AG04449 (cell line): ENCODE measurements around the gene SORCS1.

ENCODE experiments used
- CTCF ChIA-PET: fragments of 350-600 bp; formaldehyde crosslinking; extraction: SDS; loops from one replicate; lab custom pipeline; 2021; ENCODE audit warnings: antibody characterized with exemption; lab: Yijun Ruan, JAX
- POLR2A ChIA-PET: fragments of 400-600, 350-600 bp; formaldehyde crosslinking; extraction: SDS; loops from one replicate; lab custom pipeline; 2020; ENCODE audit warnings: antibody characterized with exemption, inconsistent platforms; lab: Yijun Ruan, JAX
- DNase-seq: peaks from one replicate; pipeline ENCODE4 v3.0.0-alpha.2; 2010; ENCODE audit warnings: low read depth, low spot score
- H3K4me3 ChIP-seq: 2 replicates; pipeline ENCODE4 v1.5.1; 2011; ENCODE audit warnings: low read depth, mild to moderate bottlenecking, control low read depth, low read length
- TF ChIP-seq, protein P1 (sequence below): IDR thresholded peaks from one replicate; pipeline ENCODE4 v1.5.1; 2011; ENCODE audit warnings: mild to moderate bottlenecking, moderate library complexity, low read length, control low read depth, inconsistent platforms; ENCODE audit not compliant: insufficient read depth; ENCODE audit errors: missing control alignments

Gene SORCS1

GRCh38 chr10:106780632-106781031 lies 383.9 kb downstream of the SORCS1 start:
- CTCF ChIA-PET = no interaction called here
- no peak for DNase-seq
- POLR2A ChIA-PET = no interaction called here

DNA sequence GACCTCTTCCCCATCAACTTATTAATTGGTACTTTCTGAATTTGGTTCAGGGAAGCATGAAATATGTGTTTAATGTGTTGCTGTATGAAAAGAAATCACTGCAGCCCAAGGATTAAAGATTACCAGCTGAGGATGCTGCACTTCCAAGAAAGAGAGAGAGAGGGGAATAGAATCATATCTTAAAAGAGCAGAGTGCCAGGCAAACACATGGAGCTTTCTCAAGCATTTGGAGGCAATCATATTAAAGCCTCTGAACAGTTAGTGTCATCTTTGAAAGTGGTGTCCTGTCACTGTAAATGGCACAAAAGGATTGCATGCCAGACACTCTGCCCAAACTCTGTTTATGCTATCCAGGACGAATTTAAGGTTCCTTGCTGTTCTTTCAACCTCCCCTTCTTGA lies 386.7 kb downstream of the SORCS1 start:
- TF ChIP-seq, protein P1, sequence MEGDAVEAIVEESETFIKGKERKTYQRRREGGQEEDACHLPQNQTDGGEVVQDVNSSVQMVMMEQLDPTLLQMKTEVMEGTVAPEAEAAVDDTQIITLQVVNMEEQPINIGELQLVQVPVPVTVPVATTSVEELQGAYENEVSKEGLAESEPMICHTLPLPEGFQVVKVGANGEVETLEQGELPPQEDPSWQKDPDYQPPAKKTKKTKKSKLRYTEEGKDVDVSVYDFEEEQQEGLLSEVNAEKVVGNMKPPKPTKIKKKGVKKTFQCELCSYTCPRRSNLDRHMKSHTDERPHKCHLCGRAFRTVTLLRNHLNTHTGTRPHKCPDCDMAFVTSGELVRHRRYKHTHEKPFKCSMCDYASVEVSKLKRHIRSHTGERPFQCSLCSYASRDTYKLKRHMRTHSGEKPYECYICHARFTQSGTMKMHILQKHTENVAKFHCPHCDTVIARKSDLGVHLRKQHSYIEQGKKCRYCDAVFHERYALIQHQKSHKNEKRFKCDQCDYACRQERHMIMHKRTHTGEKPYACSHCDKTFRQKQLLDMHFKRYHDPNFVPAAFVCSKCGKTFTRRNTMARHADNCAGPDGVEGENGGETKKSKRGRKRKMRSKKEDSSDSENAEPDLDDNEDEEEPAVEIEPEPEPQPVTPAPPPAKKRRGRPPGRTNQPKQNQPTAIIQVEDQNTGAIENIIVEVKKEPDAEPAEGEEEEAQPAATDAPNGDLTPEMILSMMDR = no peak
- POLR2A ChIA-PET = no interaction called here
- DNase-seq = no peak
- H3K4me3 ChIP-seq = no peak overlapping the region
- CTCF ChIA-PET = no interaction called here

More at GRCh38 chr10:106780632-106781031, 383.9 kb downstream of the SORCS1 start:
- no peak overlapping the region for H3K4me3 ChIP-seq
- TF ChIP-seq, protein P1 = no peak

- ChIA-PET CTCF (no interaction called here), POLR2A (no interaction called here)
- DNase-seq = no peak
- TF ChIP-seq, protein P1 = no peak
- H3K4me3 ChIP-seq = no peak overlapping the region
These were observed 389.4 kb downstream of the SORCS1 start for GRCh38 chr10:106775127-106775526.

DNA sequence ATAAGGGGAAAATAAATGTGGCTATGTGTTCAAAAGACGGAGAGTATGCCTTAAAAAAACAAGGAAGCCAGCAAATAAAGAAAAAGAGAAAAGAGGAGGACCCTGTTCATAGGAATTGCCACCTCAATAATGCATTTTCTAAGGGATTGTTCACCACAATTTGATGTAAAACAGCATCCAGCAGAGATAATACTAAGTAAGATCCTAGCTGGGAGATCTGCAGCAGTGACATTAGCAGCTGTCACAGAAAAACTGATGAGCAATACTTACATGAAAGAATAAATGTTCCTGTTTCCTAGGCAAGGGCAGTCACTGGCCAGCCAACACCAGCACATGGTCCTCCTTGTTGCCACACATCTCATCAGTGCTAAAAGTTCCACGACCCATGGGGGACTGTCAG lies 391.5 kb downstream of the SORCS1 start:
- TF ChIP-seq, protein P1 = no peak
- ChIA-PET CTCF (no interaction called here), POLR2A (no interaction called here)
- H3K4me3 ChIP-seq = no peak overlapping the region
- DNase-seq = no peak

GRCh38 chr10:106771154-106771553 lies 393.4 kb downstream of the SORCS1 start:
- no peak overlapping the region for H3K4me3 ChIP-seq
- CTCF ChIA-PET = no interaction called here
- POLR2A ChIA-PET = no interaction called here
- no peak for DNase-seq
- TF ChIP-seq, protein P1 = no peak

GRCh38 chr10:106768204-106768603 lies 396.3 kb downstream of the SORCS1 start:
- POLR2A ChIA-PET = no interaction called here

More at GRCh38 chr10:106768204-106768603, 396.3 kb downstream of the SORCS1 start:
- TF ChIP-seq, protein P1 = no peak
- DNase-seq = no peak
- CTCF ChIA-PET = no interaction called here
- no peak overlapping the region for H3K4me3 ChIP-seq
